Measurements from ENCODE around the gene ASB7.

DNA sequence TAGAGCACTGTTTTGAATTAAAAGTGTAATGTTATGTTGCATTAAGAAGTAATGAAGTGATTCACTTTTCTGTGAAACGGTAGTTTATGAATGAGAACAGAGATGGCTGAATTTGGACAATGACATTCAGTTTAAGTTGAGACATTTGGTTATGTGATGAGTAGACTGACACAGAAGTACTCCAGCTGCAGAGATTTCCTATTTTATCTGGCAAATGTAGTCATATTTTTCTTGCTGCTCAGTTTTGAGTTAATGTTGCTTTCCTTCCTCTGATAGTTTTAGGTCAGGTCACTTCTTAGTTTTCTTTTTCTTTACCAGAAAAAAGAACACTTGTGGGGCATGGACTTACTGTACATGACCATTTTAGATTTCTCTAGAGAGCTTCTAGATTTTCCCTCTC, 51.2 kb downstream of the ASB7 start:
- TF ChIP-seq POLR2A (IDR thresholded peaks at IDR 0.05; ENCODE audit: extremely low read depth, insufficient read length): no peak
- TF ChIP-seq, protein P1, sequence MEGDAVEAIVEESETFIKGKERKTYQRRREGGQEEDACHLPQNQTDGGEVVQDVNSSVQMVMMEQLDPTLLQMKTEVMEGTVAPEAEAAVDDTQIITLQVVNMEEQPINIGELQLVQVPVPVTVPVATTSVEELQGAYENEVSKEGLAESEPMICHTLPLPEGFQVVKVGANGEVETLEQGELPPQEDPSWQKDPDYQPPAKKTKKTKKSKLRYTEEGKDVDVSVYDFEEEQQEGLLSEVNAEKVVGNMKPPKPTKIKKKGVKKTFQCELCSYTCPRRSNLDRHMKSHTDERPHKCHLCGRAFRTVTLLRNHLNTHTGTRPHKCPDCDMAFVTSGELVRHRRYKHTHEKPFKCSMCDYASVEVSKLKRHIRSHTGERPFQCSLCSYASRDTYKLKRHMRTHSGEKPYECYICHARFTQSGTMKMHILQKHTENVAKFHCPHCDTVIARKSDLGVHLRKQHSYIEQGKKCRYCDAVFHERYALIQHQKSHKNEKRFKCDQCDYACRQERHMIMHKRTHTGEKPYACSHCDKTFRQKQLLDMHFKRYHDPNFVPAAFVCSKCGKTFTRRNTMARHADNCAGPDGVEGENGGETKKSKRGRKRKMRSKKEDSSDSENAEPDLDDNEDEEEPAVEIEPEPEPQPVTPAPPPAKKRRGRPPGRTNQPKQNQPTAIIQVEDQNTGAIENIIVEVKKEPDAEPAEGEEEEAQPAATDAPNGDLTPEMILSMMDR (IDR thresholded peaks at IDR 0.05; ENCODE audit: low read depth, low read length): no peak
- TF ChIP-seq, protein P2, sequence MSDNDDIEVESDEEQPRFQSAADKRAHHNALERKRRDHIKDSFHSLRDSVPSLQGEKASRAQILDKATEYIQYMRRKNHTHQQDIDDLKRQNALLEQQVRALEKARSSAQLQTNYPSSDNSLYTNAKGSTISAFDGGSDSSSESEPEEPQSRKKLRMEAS (IDR thresholded peaks at IDR 0.05; ENCODE audit: low read depth, low read length): no peak

Data from NB4 (cell line).